Head of caudate nucleus (tissue), 42 donors: ENCODE measurements around the gene UBE4B.
A peak's percentile ranks its signal among the peaks of the same experiment; 100 is the strongest.
"Not testable (repeated sequence)": the region's sequence is repeated elsewhere in the genome, so short reads cannot be mapped to it uniquely, and the experiment has no call there.

ENCODE experiments used
- DNase-seq, 42 donors: peaks; one replicate each; pipeline versions ENCODE4 v3.0.0 to v3.0.0-alpha.2; 2020 to 2021; ENCODE audit warnings: mixed read lengths in 7 of 42
- intact Hi-C: fragments of 100-400 bp; cut with DNase I; formaldehyde crosslinking; loops from one replicate; pipeline ENCODE4 v1.15.0; 2022

UBE4B gene

DNA sequence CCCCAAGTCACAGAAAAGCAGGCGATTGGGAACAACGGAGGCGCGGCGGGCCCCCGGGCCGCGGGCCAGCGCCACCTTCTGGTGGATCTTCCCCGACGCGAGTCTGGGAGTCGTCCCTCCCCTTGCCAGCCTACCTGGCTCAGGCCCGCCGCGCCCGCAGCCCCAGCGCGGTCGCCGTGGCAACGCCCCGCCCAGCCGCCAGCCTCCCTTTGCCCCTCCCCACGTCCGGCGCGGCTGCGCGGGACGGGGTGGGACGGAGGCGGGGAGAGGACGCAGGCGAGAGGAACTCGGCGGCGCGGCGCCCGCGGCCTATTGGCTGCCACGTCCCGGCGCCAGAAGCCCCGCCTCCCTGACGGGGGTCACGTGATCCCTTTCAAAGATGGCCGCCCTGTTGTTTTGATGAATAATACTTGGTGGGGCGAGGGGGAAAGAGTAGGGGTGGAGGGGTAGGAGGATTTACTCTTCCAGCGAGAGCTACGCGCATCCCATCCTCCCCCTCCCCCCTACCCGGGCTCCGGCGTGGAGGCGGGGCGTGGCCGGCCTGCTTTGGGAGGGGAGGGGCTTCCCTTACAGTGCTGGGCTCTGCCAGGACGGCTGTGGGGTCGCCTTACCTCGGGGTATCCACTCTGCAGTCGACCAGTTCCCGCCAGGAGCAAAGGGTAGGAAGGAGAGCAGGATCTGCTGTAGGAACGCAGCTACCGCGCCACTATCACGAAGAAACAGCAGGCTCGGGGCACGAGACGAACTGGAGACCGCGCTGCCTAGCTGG is at the start of gene UBE4B:
Gene UBE4B (plus strand): TSS at position 369 of the 769 bp plus-strand sequence. CDS start 713 bp downstream, outside the sequence.
- DNase-seq, result peak; percentile 95 to 99 (median 98)
- intact Hi-C loops, result loop anchor here (5.0 to 10.0 kb wide), 2 partner anchors 85 to 112 kb away; no protein-coding TSS in a partner anchor

DNA sequence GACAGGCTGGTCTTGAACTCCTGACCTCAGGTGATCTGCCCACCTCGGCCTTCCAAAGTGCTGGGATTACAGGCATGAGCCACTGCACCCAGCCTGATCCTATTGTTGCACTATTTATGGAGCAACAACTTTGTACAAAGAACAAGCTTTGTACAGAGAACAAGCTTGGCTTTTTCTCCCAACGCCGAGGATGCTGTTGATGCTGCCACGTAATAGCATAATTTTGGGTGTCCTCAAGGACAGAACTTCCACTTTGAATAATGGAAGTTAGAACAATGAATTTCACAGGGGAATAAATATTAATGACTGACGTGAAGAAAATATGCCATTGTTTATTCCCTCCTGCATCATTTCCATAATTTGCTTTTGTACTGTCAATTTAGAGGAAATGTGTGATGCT is 48.5 kb upstream of the UBE4B start:
- intact Hi-C loops, result no loop called here
- peak in 16 of 42 donors; percentile 16 to 66 (median 31) for DNase-seq

DNA sequence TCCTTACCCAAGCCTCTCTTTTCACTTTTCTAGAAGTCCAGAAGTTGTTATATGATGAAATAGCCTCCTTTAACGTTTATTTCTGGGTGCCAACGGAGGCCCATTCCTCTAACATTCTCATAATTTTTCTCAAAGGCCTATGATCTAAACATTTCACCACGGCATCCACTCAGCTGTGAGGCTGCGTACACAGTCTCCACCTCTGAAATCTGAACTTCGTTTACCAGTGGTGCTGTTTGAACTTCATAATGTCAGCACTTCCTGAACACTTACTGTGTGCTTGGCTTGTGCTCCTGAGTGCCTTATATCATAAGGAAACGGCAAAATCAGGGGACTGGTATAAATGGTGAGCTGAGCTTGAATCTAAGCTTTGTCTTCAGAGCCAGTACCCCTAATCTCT is 47.8 kb upstream of the UBE4B start:
- DNase-seq, result no peak
- intact Hi-C loops, result no loop called here

DNA sequence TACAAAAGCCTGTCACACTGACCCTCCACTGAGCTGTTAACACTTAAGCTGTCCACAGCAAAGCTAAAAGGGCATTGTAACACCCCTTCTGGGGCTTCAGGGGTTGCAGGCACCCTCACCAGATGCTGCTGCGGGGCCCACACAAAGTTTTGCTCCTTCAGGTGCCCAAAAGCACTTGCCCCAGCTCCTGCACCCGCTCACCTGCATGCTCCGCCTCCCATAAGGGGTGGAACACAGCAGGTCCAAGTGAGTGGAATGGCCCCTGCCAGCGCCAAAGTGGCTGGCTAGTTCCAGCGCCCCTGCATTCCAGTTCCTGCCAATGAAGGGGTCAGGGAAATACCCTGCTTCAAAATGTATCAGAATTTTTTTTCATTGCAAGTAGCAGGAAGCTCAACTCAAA is 43.0 kb upstream of the UBE4B start:
- no peak for DNase-seq
- intact Hi-C loops, result no loop called here

DNA sequence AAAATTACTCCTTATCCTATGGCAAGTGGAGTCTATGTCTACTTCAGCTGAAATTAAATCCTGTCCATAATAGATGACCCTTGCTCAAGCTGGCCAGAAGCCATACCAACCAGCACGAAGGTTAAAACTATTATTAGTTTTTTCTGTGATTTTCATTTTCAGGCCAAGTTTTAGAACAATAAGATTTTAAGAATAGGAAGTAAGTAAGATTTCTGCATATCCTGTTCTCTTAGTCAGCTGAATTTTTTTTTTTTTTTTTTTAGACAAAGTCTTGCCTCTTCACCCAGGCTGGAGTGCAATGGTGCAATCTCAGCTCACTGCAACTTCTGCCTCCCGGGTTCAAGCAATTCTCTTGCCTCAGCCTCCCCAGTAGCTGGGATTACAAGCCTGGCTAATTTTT is 41.8 kb upstream of the UBE4B start:
- no peak for DNase-seq
- intact Hi-C loops, result no loop called here

DNA sequence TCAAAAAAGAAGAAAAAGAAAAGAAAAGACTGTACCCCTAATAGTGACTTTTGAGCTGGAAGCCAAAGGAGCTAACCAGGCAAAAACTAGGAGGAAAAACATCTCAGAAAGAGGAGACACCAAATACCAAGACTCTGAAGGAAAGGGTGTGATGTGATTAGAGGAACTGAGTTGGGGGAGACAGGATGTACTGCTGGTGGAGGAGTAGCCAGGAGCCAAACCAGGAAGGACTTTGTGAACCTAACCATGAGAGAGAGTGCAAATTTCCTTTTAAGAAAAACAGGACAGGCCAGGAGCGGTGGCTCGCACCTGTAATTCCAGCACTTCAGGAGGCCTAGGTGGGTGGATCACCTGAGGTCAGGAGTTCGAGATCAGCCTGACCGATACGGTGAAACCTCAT is 39.8 kb upstream of the UBE4B start:
- intact Hi-C loops, result no loop called here

DNA sequence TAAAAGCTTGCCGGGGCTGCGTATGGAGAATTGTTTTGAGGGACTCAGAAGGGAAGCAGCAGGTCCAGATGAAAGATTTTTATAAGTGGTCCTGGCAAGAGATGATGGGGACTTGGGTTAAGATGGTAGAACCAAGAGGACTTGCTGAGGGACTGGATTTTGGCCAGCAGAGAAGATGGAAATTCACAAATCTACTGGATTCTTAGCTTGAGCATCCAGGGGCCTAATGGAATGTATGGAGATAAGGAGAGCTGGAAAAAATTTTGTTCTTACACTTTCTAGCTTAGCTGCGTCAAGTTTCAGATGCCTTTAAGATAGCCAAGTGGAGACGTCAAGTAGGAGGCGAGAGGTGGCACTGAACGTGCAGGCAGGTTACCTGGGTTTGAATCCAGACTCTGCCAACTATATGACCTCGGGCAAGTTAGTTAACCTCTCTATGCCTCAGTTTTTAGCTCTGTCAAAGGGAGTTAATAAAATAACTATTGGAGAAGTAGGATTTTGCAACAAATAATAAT is 39.1 kb upstream of the UBE4B start:
- no peak for DNase-seq
- intact Hi-C loops, result no loop called here

More for the DNA sequence above, 39.8 kb upstream of the UBE4B start:
- no peak for DNase-seq

DNA sequence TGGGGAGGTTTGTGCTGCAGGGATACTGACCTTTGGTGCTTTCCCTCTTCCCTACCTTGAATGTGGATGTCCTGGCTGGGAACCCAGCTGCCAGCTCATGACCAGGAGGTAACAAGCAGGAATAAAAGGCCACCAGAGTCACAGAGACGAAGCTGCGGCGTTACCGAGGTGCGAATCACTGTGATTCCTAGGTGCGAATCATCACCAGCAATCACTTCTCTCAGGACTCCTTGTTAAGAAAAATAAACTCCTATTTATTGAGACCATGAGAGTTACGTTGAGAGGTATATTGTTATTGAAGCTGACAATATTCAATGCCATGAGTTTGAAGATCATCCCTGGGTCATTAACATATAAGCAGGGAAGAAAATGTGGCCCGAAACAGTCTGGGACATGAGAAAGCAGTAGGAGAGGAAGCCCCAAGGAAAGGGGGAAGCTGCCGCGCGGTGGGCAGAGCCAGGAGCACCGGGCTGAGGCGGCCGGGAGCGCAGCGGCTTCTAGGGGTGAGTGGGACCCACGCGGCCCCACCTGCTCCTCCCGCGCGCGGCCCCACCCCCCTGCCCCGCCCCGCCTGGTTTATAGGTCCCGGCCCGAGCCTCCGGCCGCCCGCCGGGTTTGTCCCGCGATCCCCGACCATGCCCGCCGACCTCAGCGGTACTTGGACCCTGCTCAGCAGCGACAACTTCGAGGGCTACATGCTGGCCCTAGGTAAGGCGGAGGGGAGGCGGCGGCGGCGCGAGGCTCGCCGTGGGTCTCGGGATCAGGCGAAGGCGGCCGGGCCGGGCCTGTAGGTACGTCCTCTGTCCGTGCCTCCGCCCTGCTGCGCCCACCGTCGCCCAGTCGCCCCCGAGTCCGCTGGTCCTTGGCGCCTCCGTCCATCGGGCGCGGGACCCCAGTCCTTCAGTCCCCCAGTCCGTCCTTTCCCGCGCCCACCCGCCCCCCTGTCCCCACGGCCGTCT is 35.9 kb upstream of the UBE4B start, which contains the start of gene RBP7:
Gene RBP7 (plus strand): TSS at position 605 of the 959 bp plus-strand sequence. CDS start 31 bp downstream, at position 636.
- peak in 24 of 42 donors; percentile 5 to 62 (median 24) for DNase-seq
- intact Hi-C loops, result no loop called here

DNA sequence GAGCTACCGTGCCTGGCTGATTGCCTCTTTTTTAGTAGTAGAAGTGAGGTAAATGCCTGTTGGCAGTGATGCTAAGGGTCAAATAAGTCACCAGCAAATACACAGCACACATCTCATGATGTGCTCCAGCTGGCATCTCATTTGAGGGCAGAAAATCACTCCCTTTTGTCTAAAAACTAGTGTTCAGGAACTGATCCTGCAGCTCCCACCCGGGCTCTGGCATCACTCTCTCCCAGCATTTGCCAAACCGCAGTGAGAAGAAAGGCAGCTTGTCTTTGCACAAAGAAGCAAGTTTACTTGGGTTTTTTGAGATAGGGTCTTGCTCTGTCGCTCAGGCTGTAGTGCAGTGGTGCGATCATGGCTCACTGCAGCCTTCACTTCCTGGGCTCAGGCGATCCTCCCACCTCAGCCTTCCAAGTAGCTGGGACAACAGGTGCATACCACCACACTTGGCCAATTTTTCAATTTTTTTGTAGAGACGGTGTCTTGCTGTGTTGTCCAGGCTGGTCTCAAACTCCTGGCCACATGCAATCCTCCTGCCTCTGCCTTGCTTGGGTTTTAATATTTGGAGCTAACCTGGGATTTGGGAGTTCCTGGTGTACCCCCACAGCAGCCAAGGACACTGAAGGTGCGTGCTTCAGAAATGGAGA is 31.6 kb upstream of the UBE4B start:
- intact Hi-C loops, result no loop called here
- peak; percentile 28 to 85 (median 66) for DNase-seq

DNA sequence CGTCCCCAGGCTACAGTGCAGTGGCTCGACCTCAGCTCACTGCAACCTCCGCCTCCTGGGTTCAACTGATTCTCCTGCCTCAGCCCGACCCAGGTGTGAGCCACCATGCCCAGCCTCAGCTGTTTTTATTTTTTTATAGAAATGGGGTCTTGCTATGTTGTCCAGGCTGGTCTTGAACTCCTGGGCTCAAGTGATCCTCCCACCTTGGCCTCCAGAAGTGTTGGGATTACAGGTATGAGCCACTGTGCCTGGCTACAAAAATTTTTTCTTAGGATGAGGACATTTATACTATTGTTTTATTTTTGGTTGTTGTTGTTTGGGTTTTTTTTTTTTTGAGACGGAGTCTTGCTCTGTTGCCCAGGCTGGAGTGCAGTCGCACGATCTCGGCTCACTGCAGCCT is 27.5 kb upstream of the UBE4B start:
- intact Hi-C loops, DNase-seq: not testable (repeated sequence)

DNA sequence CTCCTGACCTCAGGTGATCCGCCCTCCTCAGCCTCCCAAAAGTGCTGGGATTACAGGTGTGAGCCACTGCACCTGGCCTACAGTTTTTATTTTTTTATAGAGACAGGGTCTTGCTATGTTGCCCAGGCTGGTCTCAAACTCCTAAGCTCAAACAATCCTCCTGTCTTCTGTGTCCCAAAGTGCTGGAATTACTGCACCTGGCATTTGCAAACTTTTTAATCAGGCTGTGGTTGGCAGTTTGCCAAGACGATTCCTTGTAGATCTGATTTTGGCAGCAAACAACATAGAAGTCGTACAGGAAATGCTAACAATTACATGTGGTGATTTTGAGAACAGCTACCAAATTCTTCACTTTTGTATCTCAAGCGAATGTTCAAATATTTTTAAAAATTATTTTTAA is 25.6 kb upstream of the UBE4B start:
- no peak for DNase-seq
- intact Hi-C loops, result no loop called here

DNA sequence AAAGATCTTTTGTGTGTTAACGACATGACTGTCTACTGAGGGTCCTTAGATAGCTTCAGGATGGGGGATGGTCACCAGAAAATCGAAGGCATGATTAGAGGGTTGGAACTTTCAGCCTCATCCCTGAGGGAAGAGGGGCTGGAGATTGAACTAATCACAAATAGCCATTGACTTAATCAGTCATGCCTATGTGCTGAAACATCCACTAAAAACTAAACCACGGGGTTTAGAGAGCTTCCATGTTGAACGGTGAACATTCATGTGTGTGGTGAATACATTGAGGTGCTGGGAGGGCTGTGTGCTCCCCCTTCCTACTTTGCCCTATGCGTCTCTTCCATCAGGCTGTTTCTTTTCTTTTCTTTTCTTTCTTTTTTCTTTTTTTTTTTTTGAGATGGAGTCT is 18.7 kb upstream of the UBE4B start:
- intact Hi-C loops, result no loop called here
- no peak for DNase-seq

DNA sequence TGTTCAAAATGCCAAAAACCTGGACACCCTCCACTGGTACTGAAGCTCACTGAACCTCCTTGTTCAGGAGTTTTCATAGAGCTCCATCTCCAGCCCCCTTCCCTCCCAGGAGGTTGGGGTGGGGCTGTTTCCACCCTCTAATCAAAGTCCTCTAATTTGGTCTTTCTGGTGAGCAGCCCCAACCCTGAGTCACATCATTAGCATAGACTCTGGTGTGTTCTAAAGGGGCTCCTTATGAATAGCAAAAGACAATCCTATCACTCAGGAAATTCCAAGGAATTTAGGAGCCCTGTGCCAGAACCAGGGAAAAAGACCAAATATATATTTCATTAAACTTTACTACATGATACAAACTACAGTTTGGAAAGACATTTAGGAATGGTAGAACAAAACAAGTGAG is 13.2 kb upstream of the UBE4B start:
- intact Hi-C loops, result no loop called here
- DNase-seq, result no peak

DNA sequence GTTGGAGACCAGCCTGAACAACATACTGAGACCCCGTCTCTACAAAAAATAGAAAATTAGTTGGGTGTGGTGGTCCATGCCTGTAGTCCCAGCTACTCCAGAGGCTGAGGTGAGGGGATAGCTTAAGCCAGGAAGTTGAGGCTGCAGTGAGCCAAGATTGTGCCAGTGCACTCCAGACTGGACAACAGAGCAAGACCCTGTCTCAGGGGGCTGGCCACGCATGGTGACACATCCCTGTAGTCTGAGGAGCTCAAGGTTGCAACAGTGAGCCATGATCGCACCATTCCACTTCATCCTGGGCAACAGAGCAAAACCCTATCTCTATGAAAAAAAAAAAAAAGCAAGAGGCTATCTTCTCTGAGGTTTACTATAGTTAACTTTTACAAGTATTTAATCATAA is 12.7 kb upstream of the UBE4B start:
- intact Hi-C loops, result no loop called here
- no peak for DNase-seq

DNA sequence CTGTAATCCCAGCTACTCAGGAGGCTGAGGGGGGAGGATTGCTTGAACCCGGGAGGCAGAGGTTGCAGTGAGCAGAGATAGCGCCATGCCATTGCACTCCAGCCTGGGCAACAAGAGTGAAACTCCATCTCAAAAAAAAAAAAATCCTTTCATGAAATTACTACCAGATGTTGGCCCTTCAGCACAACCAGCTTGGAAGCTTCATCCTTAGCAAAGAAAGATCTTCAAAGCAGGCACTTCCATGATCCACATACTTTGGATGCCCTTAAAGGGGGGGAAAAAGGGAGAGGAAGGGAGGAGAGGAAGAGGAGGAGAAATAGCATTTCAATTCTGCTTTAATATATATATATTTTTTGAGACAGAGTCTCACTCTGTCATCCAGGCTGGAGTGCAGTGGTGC is 12.1 kb upstream of the UBE4B start:
- DNase-seq, intact Hi-C loops: not testable (repeated sequence)

DNA sequence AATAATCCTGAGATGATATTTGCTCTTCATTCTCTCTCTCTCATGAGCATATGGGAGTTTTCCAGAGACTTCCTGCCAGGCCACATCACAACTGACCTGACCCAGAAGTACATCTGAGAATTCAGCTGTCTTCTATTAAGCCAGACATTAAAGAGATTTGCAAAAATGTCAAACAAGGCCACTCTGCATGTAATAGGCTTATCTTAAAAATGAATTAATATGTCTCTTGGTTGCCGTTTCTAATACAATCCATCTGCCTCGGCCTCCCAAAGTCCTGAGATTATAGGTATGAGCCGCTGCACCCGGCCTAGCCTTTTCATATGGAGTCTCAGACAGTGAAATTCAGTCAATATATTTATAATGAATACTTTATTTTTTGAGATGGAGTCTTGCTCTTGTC is 10.8 kb upstream of the UBE4B start:
- DNase-seq, intact Hi-C loops: not testable (repeated sequence)

DNA sequence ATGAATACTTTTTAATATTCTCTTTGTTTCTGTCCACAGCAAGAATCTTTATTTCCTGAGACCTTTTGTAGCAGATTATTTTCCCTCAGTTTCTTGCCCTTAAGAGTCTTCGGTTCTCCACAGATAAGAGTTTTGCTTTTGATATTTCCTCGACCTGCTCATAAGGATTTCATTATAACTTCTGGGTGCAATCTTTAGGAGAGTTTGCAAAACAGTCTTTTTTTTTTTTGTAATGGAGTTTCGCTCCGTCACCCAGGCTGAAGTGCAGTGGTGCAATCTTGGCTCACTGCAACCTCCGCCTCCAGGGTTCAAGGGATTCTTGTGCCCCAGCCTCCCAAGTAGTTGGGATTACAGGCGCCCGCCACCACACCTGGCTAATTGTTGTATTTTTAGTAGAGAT is 10.1 kb upstream of the UBE4B start:
- no peak for DNase-seq
- intact Hi-C loops, result no loop called here

DNA sequence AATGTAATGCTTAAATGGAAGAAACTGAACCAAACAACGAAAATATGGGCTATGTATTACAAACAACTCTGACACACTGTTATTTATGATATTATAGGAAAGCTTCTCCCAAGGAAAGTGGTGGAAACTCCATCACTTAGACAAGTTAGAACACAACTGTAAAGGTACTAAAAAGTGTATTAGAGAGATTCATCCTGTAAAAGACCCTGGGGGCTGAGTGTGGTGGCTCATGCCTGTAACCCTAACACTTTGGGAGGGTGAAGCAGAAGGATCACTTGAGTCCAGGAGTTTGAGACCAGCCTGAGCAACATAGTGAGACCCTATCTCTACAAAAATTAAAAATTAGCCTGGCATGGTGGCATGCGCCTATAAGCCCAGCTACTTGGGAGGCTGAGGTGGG is 7.4 kb upstream of the UBE4B start:
- intact Hi-C loops, result no loop called here
- no peak for DNase-seq

DNA sequence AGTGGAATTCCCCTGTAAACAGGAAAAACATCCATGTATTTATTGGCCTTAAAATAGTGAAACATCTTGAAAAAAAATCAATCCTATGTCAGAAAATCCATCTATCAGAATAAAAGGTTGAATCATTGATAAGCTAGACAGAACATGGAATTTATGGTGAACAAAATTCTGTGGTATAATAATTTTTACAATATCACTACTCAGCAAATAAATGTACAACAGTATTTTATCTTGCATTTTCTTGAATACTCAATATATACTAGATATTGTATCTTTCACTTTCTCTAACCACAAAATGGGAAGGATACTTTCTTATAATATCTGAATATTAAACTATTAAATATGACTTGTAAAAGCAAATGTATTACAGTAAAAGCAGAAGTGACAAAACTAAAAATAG is 5.7 kb upstream of the UBE4B start:
- intact Hi-C loops, result no loop called here
- DNase-seq, result no peak
